H9 (cell line): Measurements from ENCODE around the gene WWC1. TPM values are rescaled to one million over a fixed set of nuclear protein-coding genes. Genes with fewer than 3 reads are reported as not detected.

Source experiments
- DNase-seq: peaks from one replicate; pipeline ENCODE4 v3.0.0-alpha.2; 2017
- H2AFZ ChIP-seq: one replicate; pipeline ENCODE4 v1.6.1; 2013; ENCODE audit warnings: mild to moderate bottlenecking, low read length, control low read depth, moderate library complexity
- H2AK5ac ChIP-seq: 2 replicates; pipeline ENCODE4 v1.6.1; 2013; ENCODE audit warnings: low read length, control low read depth, mixed read lengths; ENCODE audit not compliant: insufficient read length
- H2BK120ac ChIP-seq: one replicate; pipeline ENCODE4 v1.6.1; 2013; ENCODE audit warnings: low read depth, mild to moderate bottlenecking, low read length, control low read depth, inconsistent platforms; ENCODE audit not compliant: poor library complexity, severe bottlenecking
- H2BK12ac ChIP-seq: 2 replicates; pipeline ENCODE4 v1.6.1; 2013; ENCODE audit warnings: low read length, control low read depth, mixed read lengths, low read depth; ENCODE audit not compliant: insufficient read length
- H2BK15ac ChIP-seq: 2 replicates; pipeline ENCODE4 v1.6.1; 2013; ENCODE audit warnings: low read depth, low read length, control low read depth
- H2BK20ac ChIP-seq: one replicate; pipeline ENCODE4 v1.6.1; 2013; ENCODE audit warnings: low read depth, mild to moderate bottlenecking, low read length, control low read depth, inconsistent platforms; ENCODE audit not compliant: poor library complexity, severe bottlenecking
- H2BK5ac ChIP-seq: 2 replicates; pipeline ENCODE4 v1.6.1; 2013; ENCODE audit warnings: low read length, control low read depth, mixed read lengths; ENCODE audit not compliant: insufficient read length
- H3K14ac ChIP-seq: 2 replicates; pipeline ENCODE4 v1.6.1; 2013; ENCODE audit warnings: low read length, control low read depth; ENCODE audit not compliant: insufficient read depth
- H3K18ac ChIP-seq: 2 replicates; pipeline ENCODE4 v1.6.1; 2013; ENCODE audit warnings: low read depth, mild to moderate bottlenecking, mixed read lengths, low read length, control low read depth; ENCODE audit not compliant: insufficient read length
- H3K23ac ChIP-seq: 2 replicates; pipeline ENCODE4 v1.6.1; 2013; ENCODE audit warnings: low read length, control low read depth, mixed read lengths, low read depth; ENCODE audit not compliant: insufficient read length
- H3K23me2 ChIP-seq: 2 replicates; pipeline ENCODE4 v1.6.1; 2013; ENCODE audit warnings: low read depth, mild to moderate bottlenecking, mixed read lengths, low read length, control low read depth; ENCODE audit not compliant: insufficient read length, poor library complexity, severe bottlenecking
- H3K27ac ChIP-seq: 2 replicates; pipeline ENCODE4 v1.5.1; 2013; ENCODE audit warnings: low read length, control low read depth, mixed read lengths, low read depth; ENCODE audit not compliant: insufficient read length
- H3K27me3 ChIP-seq: 2 replicates; pipeline ENCODE4 v1.6.1; 2013; ENCODE audit warnings: low read length, control low read depth, inconsistent platforms; ENCODE audit not compliant: insufficient read depth
- H3K4ac ChIP-seq: 2 replicates; pipeline ENCODE4 v1.6.1; 2013; ENCODE audit warnings: low read depth, mild to moderate bottlenecking, control low read depth, inconsistent platforms, low read length, moderate library complexity
- H3K4me1 ChIP-seq: 2 replicates; pipeline ENCODE4 v1.6.1; 2013; ENCODE audit warnings: low read length, control low read depth, inconsistent platforms; ENCODE audit not compliant: insufficient read depth
- H3K4me2 ChIP-seq: 2 replicates; pipeline ENCODE4 v1.6.1; 2013; ENCODE audit warnings: low read length, control low read depth, mixed read lengths; ENCODE audit not compliant: insufficient read length, insufficient read depth
- H3K56ac ChIP-seq: 2 replicates; pipeline ENCODE4 v1.6.1; 2013; ENCODE audit warnings: low read depth, mild to moderate bottlenecking, mixed read lengths, low read length, control low read depth; ENCODE audit not compliant: insufficient read length
- H3K79me1 ChIP-seq: 2 replicates; pipeline ENCODE4 v1.6.1; 2013; ENCODE audit warnings: low read depth, mild to moderate bottlenecking, moderate library complexity, low read length, control low read depth, inconsistent platforms; ENCODE audit not compliant: insufficient read depth, poor library complexity, severe bottlenecking
- H3K79me2 ChIP-seq: 2 replicates; pipeline ENCODE4 v1.6.1; 2013; ENCODE audit warnings: low read length, control low read depth, inconsistent platforms; ENCODE audit not compliant: insufficient read depth
- H3K9ac ChIP-seq: 2 replicates; pipeline ENCODE4 v1.6.1; 2013; ENCODE audit warnings: low read length, control low read depth, mixed read lengths; ENCODE audit not compliant: insufficient read length; ENCODE audit errors: extremely low read depth
- H3K9me3 ChIP-seq: one replicate; pipeline ENCODE4 v1.6.1; 2013; ENCODE audit warnings: low read depth, low read length, inconsistent platforms; ENCODE audit not compliant: control insufficient read depth
- H3T11ph ChIP-seq: one replicate; pipeline ENCODE4 v1.6.1; 2013; ENCODE audit warnings: mild to moderate bottlenecking, low read length, control low read depth, inconsistent platforms
- H4K20me1 ChIP-seq: one replicate; pipeline ENCODE4 v1.6.1; 2013; ENCODE audit not compliant: control insufficient read depth, insufficient read length, insufficient read depth
- H4K5ac ChIP-seq: 2 replicates; pipeline ENCODE4 v1.6.1; 2013; ENCODE audit warnings: low read depth, mild to moderate bottlenecking, mixed read lengths, low read length, control low read depth; ENCODE audit not compliant: insufficient read length
- H4K8ac ChIP-seq: replicated peaks from 2 replicates; pipeline ENCODE4 v1.6.1; 2013; ENCODE audit warnings: low read length, control low read depth, mixed read lengths, low read depth; ENCODE audit not compliant: insufficient read length
- H4K91ac ChIP-seq: 2 replicates; pipeline ENCODE4 v1.6.1; 2013; ENCODE audit warnings: low read depth, mild to moderate bottlenecking, moderate library complexity, mixed read lengths, low read length, control low read depth; ENCODE audit not compliant: insufficient read length
- H3K27ac Mint-ChIP-seq, 3 experiments: 2 replicates in 2 of 3; 3 replicates in 1 of 3; pipeline ENCODE4 v1.8.0; 2020 to 2021; ENCODE audit warnings: mixed read lengths in 3 of 3, mild to moderate bottlenecking in 1 of 3, moderate library complexity in 1 of 3
- H3K27me3 Mint-ChIP-seq: 2 replicates; pipeline ENCODE4 v1.8.0; 2021; ENCODE audit warnings: low read depth, mild to moderate bottlenecking, moderate library complexity, mixed read lengths
- H3K36me3 Mint-ChIP-seq, 3 experiments: 2 replicates in 2 of 3; 3 replicates in 1 of 3; pipeline ENCODE4 v1.8.0; 2020 to 2021; ENCODE audit warnings: low read depth in 3 of 3, mixed read lengths in 3 of 3; ENCODE audit not compliant: insufficient read depth in 1 of 3
- H3K4me1 Mint-ChIP-seq, 2 experiments: 2 replicates each; pipeline ENCODE4 v1.8.0; 2020; ENCODE audit warnings: mixed read lengths in 2 of 2
- H3K4me3 Mint-ChIP-seq, 2 experiments: 2 replicates in 1 of 2; 3 replicates in 1 of 2; pipeline ENCODE4 v1.8.0; 2020 to 2021; ENCODE audit warnings: mild to moderate bottlenecking in 2 of 2, mixed read lengths in 2 of 2, moderate library complexity in 1 of 2
- H3K9me3 Mint-ChIP-seq, 2 experiments: 2 replicates in 1 of 2; 3 replicates in 1 of 2; pipeline ENCODE4 v1.8.0; 2020; ENCODE audit warnings: mild to moderate bottlenecking in 2 of 2, mixed read lengths in 2 of 2, moderate library complexity in 1 of 2
- CTCF ChIP-seq: fragments of 200-600 bp; sonication (generic); conservative IDR thresholded peaks from 3 replicates; pipeline ENCODE4 v1.8.0; 2021; ENCODE audit warnings: antibody characterized with exemption, mild to moderate bottlenecking
- WGBS: extraction: QIAGEN DNeasy Blood & Tissue Kit; methylation state at CpG from one replicate; pipeline ENCODE4 v1.1.7; 2013; ENCODE audit warnings: missing lambda C conversion rate, low lambda C conversion rate, mixed read lengths; ENCODE audit not compliant: insufficient read length; ENCODE audit errors: extremely low coverage; 5-methylcytosine and 5-hydroxymethylcytosine counted together
- total RNA-seq: library from RNA; stranded (reverse); gene quantifications from 2 replicates; pipeline ENCODE4 v1.2.1, GENCODE V29; 2021

WWC1 gene
- total RNA-seq, 1 experiment from 2014 or later = 28.2 TPM

GRCh38 chr5:168328814-168329213 is 37.4 kb downstream of the WWC1 start:
- peak overlapping the region; percentile 67 for H3K27ac ChIP-seq
- no peaks in the 10 kb centered on the region for H4K20me1 ChIP-seq
- no peaks in the 10 kb centered on the region for H3K9me3 Mint-ChIP-seq
- H3K18ac ChIP-seq = no peak overlapping the region
- no peak overlapping the region for H2AFZ ChIP-seq
- DNase-seq = peak; percentile 84
- peak overlapping the region in 1 of 2 experiments; percentile 16; a peak in 2 of 5 replicates for H3K4me3 Mint-ChIP-seq
- H4K5ac ChIP-seq = no peak overlapping the region
- H3K27ac Mint-ChIP-seq = peak overlapping the region in 2 of 3 experiments; percentile 73 to 79; a peak in 4 of 7 replicates
- H3K4me1 Mint-ChIP-seq = peaks cover 55 to 63% of the 10 kb centered on the region in 2 experiments
- no peak overlapping the region for H4K91ac ChIP-seq
- peaks cover 7% of the 10 kb centered on the region; the same call in 1 of the 2 replicates for H3K79me2 ChIP-seq
- no peak overlapping the region for H2BK12ac ChIP-seq
- TF ChIP-seq CTCF = no peak
- H3K79me1 ChIP-seq = no peaks in the 10 kb centered on the region
- H3T11ph ChIP-seq = no peak overlapping the region
- H3K14ac ChIP-seq = no peak overlapping the region
- no peaks in the 10 kb centered on the region for H3K27me3 ChIP-seq
- H3K4me2 ChIP-seq = peak overlapping the region; percentile 54
- peak overlapping the region; percentile 16 for H2BK5ac ChIP-seq
- H2BK15ac ChIP-seq = no peak overlapping the region
- H3K4ac ChIP-seq = no peak overlapping the region
- H3K9ac ChIP-seq = no peak overlapping the region
- no peak overlapping the region for H4K8ac ChIP-seq
- peaks cover 3% of the 10 kb centered on the region for H3K23me2 ChIP-seq
- no peak overlapping the region for H3K23ac ChIP-seq
- H2BK20ac ChIP-seq = no peak overlapping the region
- H3K27me3 Mint-ChIP-seq = no peaks in the 10 kb centered on the region
- no CpG with 5 or more reads among the region's 6 CpGs for WGBS
- no peak overlapping the region for H2AK5ac ChIP-seq
- H3K36me3 Mint-ChIP-seq = no peaks in the 10 kb centered on the region
- no peak overlapping the region for H2BK120ac ChIP-seq
- H3K9me3 ChIP-seq = no peaks in the 10 kb centered on the region
- peaks cover 32% of the 10 kb centered on the region for H3K4me1 ChIP-seq
- H3K56ac ChIP-seq = no peak overlapping the region
